GM21528 (cell line): ENCODE measurements around the gene UNG.
"Not testable (repeated sequence)": the region's sequence is repeated elsewhere in the genome, so short reads cannot be mapped to it uniquely, and the experiment has no call there.

Source experiments
- ATAC-seq: cut with Tn5 transposase; IDR thresholded peaks from one replicate; pipeline ENCODE4 v1.9.1; 2021; ENCODE audit warnings: mild to moderate bottlenecking, moderate library complexity; ENCODE audit not compliant: unreplicated experiment, low FRiP score

UNG gene

GRCh38 chr12:109116611-109116949, 19.2 kb downstream of the UNG start:
- no peak for ATAC-seq

DNA sequence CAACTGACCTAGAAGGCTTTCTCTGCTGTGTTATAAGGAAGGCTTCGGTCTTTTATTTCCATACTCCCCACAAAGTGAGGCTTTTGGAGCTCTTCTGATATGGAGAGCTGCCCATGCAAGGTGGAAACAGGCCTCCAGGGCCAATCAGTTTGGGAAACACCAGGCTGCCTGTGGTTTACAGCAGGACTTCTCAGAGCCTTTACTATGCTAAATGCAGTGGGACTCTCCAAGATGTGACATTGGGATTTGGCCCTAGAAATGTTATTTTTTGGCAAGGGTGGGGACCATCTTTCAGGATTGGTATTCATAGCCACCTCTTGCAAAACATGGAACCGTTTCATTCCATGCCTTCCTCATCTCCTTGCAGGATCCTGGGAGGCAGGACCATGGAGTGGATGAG, 22.7 kb downstream of the UNG start:
- no peak for ATAC-seq

DNA sequence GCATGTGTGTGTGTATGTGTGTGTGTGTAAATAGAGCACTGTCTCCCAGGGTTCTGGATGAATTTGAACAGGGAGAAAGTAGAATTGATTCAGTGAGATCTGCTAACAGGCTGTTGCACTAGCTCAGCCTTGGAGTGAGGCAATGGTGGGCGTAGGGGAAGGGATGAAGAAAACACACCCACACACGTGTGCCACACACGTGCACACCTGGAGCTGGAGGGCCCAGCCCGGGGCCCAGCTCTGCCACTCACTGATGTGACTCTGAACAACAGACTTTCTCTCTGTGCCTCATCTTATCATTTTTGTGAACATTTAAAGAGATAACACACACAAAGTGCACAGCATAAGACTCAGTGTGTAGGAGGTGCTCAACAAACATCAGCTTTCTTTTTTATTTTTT, 23.2 kb downstream of the UNG start:
- no peak for ATAC-seq

- no peak for ATAC-seq
Observed at GRCh38 chr12:109121346-109121880, 24.0 kb downstream of the UNG start.

- ATAC-seq = no peak
Observed at GRCh38 chr12:109124878-109125648, 27.7 kb downstream of the UNG start.

DNA sequence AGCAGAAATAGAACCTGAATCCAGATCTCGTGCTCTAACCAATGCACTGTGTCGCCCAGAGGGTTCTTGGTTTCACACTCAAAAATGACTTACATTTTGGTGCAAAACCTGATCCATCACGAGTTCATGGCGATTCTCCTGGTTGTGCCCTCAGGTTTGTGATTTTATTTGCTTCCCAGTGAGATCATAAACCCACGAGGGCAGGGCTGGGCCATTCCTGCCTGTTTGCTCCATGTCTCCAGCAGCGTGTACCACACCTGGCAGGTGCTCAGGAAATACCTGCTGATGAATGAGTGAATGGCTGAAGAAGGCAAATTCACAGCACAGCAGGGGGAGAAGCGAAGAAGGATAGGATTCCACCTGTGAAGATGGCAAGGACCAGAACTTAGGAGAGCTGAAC, 28.4 kb downstream of the UNG start:
- no peak for ATAC-seq

DNA sequence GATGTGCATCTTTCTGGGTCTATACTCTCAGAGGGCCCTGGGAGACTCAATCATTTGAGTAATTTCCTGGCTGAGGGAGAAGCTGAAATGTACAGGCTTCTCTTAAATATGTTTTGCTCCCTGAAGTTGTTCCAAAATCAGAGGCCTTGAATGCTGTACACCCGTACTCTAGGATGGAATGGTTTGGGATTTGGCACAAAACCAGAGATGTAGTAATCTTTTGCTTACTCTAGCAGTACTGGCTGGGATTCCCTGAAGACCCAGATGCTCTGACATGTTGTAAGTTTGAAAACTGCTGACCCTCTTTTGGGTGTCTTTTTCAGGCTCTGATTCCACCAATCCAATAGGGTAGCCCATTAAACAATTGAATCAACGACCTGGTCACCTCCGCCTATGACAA, 29.4 kb downstream of the UNG start:
- ATAC-seq = no peak

GRCh38 chr12:109127533-109128242, 30.3 kb downstream of the UNG start:
- no peak for ATAC-seq

GRCh38 chr12:109130297-109131153, 33.1 kb downstream of the UNG start:
- ATAC-seq = no peak

GRCh38 chr12:109131154-109132050, 34.0 kb downstream of the UNG start:
- no peak for ATAC-seq

GRCh38 chr12:109134186-109134917, 37.0 kb downstream of the UNG start:
- no peak for ATAC-seq

GRCh38 chr12:109137055-109137454, 39.7 kb downstream of the UNG start:
- ATAC-seq = no peak

DNA sequence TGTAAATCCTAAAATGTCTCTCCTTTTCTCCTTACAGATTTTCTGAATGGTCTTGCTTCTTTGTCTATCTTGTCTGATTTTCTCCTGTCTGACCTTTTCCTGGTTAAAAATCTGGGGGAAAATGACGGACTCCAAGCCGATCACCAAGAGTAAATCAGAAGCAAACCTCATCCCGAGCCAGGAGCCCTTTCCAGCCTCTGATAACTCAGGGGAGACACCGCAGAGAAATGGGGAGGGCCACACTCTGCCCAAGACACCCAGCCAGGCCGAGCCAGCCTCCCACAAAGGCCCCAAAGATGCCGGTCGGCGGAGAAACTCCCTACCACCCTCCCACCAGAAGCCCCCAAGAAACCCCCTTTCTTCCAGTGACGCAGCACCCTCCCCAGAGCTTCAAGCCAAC, 42.0 kb downstream of the UNG start:
- ATAC-seq = no peak

DNA sequence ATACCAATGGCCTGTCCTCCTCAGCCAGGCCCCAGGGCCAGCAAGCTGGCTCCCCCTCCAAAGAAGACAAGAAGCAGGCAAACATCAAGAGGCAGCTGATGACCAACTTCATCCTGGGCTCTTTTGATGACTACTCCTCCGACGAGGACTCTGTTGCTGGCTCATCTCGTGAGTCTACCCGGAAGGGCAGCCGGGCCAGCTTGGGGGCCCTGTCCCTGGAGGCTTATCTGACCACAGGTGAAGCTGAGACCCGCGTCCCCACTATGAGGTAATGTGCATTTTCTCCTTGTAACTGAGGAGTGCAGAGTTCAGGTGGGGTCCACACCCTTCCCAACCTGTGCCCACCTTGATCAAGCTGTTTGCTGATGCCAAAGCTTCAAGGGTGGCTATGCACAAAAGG, 42.4 kb downstream of the UNG start:
- no peak for ATAC-seq

- ATAC-seq = no peak
Observed at GRCh38 chr12:109140560-109140959, 43.2 kb downstream of the UNG start.

- ATAC-seq = no peak
Observed at GRCh38 chr12:109144224-109144623, 46.8 kb downstream of the UNG start.

DNA sequence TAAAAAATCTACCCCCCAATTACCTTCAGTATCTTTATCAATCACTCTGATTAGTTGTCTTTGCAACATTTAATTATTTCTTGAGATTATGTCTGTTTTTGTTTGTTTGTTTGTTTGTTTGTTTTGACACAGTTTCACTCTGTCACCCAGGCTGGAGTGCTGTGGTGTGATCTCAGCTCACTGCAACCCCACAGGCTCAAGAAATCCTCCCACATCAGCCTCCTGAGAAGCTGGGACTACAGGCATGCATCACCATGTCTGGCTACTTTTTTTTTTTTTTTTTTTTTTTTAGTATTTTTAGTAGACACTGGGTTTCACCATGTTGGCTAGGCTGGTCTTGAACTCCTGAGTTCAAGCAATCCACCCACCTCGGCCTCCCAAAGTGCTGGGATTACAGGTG, 49.7 kb downstream of the UNG start:
- ATAC-seq = not testable (repeated sequence)

GRCh38 chr12:109147954-109148353, 50.6 kb downstream of the UNG start:
- no peak for ATAC-seq

DNA sequence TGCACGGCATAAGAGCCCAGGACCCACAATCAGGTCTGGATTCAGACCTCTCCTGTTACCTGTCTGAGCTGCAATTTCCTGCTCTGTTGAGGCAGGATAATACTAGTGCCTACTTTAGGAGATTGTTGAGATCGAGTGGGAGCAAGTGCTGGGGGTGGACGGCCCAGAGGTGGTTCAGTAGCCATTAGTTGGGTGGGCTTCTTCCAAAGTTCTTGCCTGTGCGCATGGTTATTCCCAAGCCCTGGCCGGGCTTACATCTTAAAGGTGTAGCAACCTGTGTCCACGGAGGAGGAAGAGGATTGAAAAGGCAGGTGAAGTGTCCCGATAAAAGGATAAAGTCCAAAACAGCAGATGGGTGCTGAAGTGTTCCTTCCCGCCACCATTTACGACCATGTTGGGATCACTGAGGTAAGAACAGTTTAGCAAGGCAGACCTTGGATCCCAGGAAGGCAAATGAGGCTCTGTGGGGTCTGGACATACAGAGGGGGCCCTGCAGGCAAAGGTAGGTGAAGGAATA, 52.8 kb downstream of the UNG start:
- ATAC-seq = no peak
